NT2/D1 (cell line): ENCODE measurements around the gene MAPK12.
A peak's percentile ranks its signal among the peaks of the same experiment; 100 is the strongest.
"Not testable (repeated sequence)": the region's sequence is repeated elsewhere in the genome, so short reads cannot be mapped to it uniquely, and the experiment has no call there.

Experiments used
- DNase-seq: peaks from one replicate; pipeline ENCODE4 v3.0.0-alpha.2; 2011; ENCODE audit warnings: low read depth, low spot score
- H3K27me3 ChIP-seq: 2 replicates; pipeline ENCODE4 v1.6.0; 2011; ENCODE audit warnings: mild to moderate bottlenecking; ENCODE audit not compliant: insufficient read length, insufficient read depth
- H3K36me3 ChIP-seq: 2 replicates; pipeline ENCODE4 v1.6.1; 2011; ENCODE audit warnings: mild to moderate bottlenecking, low read length, mixed read lengths; ENCODE audit not compliant: insufficient read depth, insufficient read length
- H3K4me1 ChIP-seq: 2 replicates; pipeline ENCODE4 v1.5.1; 2011; ENCODE audit not compliant: insufficient read depth, insufficient read length
- H3K4me3 ChIP-seq: 2 replicates; pipeline ENCODE4 v1.5.1; 2011; ENCODE audit warnings: low read depth; ENCODE audit not compliant: insufficient read length
- H3K9ac ChIP-seq: 2 replicates; pipeline ENCODE4 v1.6.0; 2011; ENCODE audit warnings: low read depth; ENCODE audit not compliant: insufficient read length
- H3K9me3 ChIP-seq: 2 replicates; pipeline ENCODE4 v1.5.1; 2011; ENCODE audit warnings: mild to moderate bottlenecking, low read length; ENCODE audit not compliant: insufficient read depth
- SUZ12 ChIP-seq: IDR thresholded peaks from 2 replicates; pipeline ENCODE4 v1.6.1; 2011; ENCODE audit not compliant: insufficient read length, insufficient read depth; ENCODE audit errors: extremely low read depth
- YY1 ChIP-seq: IDR thresholded peaks from 2 replicates; pipeline ENCODE4 v1.6.1; 2011; ENCODE audit not compliant: insufficient read length, insufficient read depth
- ZNF274 ChIP-seq: IDR thresholded peaks from 2 replicates; pipeline ENCODE4 v1.6.1; 2011; ENCODE audit warnings: mild to moderate bottlenecking, low read depth, low read length

The MAPK12 gene

DNA sequence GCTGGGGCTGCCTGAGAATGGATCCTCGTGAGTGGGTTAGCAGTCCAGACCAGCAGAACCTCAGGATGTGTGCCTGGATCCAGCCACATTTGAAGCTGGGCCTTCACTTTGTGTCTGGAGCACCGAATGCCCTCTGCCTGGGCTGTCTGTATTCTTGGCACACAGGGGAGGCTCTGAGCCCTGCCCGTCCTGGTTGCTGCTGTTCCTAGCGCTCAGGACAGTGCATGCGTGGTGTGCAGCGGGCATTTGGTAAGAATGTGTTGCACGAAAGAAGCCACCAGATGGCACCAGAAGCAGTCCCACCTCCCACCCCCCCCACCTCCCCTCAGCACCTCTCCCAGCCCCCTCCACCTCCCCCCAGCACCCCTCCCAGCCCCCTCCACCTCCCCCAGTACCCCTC lies 12.8 kb upstream of the MAPK12 start:
- peaks cover 48% of the 10 kb centered on the region for H3K36me3 ChIP-seq
- H3K27me3 ChIP-seq: peaks cover 15% of the 10 kb centered on the region
- H3K4me1 ChIP-seq: peaks cover 8% of the 10 kb centered on the region
- TF ChIP-seq ZNF274: no peak
- no peak for TF ChIP-seq YY1
- no peak for TF ChIP-seq SUZ12
- peaks cover 11% of the 10 kb centered on the region; the same call in 1 of the 2 replicates for H3K9me3 ChIP-seq
- no peak for DNase-seq
- H3K4me3 ChIP-seq: no peak overlapping the region
- no peak overlapping the region for H3K9ac ChIP-seq

DNA sequence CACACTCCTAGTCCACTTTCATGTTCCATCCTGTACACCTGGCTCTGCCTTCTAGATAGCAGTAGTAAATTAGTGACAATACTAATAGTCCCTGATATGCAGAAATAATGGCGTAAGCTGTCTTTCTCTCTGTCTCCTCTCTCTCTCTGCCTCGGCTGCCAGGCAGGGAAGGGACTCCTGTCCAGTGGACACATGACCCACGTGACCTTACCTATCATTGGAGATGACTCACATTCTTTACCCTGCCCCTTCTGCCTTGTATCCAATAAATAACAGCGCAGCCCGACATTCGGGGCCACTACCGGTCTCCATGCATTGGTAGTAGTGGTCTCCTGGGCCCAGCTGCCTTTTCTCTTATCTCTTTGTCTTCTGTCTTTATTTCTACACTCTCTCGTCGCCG lies 12.3 kb upstream of the MAPK12 start:
- not testable (repeated sequence) for H3K4me3 ChIP-seq, H3K9ac ChIP-seq, DNase-seq
- H3K9me3 ChIP-seq: peaks cover 11% of the 10 kb centered on the region; the same call in 1 of the 2 replicates
- peaks cover 43% of the 10 kb centered on the region for H3K36me3 ChIP-seq
- peaks cover 21% of the 10 kb centered on the region for H3K27me3 ChIP-seq
- peaks cover 10% of the 10 kb centered on the region for H3K4me1 ChIP-seq

DNA sequence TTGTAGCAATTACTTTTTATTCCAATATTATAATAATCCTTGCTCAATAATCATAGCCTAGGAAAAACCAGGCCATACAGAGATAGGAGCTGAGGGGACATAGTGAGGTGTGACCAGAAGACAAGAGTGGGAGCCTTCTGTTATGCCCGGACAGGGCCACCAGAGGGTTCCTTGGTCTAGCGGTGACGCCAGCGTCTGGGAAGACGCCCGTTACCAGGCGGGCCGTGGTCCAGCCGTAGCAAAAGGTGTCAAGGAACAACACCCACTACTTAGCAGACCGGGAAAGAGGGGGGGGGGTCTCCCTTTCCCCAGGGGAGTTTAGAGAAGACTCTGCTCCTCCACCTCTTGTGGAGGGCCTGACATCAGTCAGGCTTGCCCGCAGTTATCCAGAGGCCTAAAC lies 11.9 kb upstream of the MAPK12 start:
- not testable (repeated sequence) for H3K4me3 ChIP-seq, H3K9ac ChIP-seq, DNase-seq
- H3K9me3 ChIP-seq: peaks cover 11% of the 10 kb centered on the region; the same call in 1 of the 2 replicates
- H3K27me3 ChIP-seq: peaks cover 21% of the 10 kb centered on the region
- H3K4me1 ChIP-seq: peaks cover 10% of the 10 kb centered on the region
- peaks cover 39% of the 10 kb centered on the region for H3K36me3 ChIP-seq

DNA sequence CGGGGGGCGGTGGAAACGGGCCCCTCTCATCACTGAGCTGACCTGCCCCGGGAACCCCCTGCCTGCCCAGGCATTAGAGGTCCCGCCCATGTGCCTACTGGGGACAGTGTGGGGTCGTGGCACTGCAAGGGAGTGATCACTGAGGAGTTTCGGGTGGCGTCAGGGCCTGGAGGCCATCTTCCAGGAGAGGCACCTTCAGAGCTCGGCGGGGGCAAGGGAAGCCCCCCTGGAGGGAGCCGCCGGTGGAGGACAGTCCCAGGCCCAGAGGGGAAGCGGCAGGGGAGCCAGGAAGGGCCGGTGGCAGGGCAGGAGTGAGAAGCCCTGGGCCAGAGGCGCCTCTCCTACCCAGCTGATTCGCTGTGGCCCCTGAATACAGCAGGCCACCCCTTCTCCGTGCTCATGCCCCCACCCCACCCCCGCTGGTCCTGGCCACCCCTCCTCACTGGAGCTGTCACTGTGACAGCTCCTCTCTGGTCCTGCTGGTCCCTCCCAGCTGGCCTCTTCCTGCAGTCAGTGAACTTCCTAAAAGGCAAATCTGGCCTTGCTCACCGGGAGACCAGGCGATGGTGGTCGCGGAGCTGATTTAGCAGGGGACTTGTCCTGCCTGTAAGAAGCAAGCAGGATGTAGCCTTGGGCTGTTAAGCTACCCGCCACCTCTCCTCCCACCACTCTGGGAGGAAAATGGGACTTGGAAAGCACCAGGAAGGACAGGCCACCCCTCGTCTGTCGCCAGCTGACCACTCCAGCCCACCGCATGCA lies 10.7 kb upstream of the MAPK12 start:
- peak overlapping the region; percentile 56 for H3K9ac ChIP-seq
- no peak for DNase-seq
- TF ChIP-seq SUZ12: no peak
- TF ChIP-seq YY1: no peak
- TF ChIP-seq ZNF274: no peak
- H3K36me3 ChIP-seq: peaks cover 28% of the 10 kb centered on the region
- peaks cover 11% of the 10 kb centered on the region; the same call in 1 of the 2 replicates for H3K9me3 ChIP-seq
- peaks cover 10% of the 10 kb centered on the region for H3K4me1 ChIP-seq
- peaks cover 21% of the 10 kb centered on the region for H3K27me3 ChIP-seq
- no peak overlapping the region for H3K4me3 ChIP-seq

DNA sequence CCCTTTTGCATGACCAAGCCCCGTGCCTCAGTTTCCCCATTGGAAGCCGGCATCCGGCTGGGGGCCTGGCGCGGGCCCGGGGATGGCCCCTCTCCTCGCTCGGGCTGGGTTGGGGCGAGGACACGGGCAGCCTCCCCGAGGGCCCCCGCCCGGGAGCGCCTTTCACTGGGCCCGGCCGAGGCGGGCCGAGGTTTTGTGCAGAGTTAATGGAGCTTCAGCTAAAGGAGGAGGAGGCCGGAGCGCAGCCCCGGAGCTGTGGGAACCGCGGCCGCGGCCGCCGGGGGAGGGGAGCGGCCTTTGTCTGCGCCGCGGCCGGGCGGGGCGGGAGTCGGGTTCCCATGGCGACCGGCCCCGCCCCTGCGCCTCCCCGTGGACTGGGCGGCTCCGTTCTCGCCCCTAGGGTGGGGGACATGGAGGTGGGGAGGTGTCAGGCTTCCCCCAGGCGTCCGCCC lies 10.1 kb upstream of the MAPK12 start:
- Histone ChIP-seq H3K9me3 (peaks cover 8% of the 10 kb centered on the region; the same call in 1 of the 2 replicates), H3K36me3 (peaks cover 22% of the 10 kb centered on the region), H3K27me3 (peaks cover 21% of the 10 kb centered on the region), H3K4me1 (peaks cover 10% of the 10 kb centered on the region), H3K4me3 (no peak overlapping the region), H3K9ac (no peak overlapping the region)
- TF ChIP-seq ZNF274: no peak
- no peak for TF ChIP-seq YY1
- no peak for TF ChIP-seq SUZ12
- DNase-seq: no peak

DNA sequence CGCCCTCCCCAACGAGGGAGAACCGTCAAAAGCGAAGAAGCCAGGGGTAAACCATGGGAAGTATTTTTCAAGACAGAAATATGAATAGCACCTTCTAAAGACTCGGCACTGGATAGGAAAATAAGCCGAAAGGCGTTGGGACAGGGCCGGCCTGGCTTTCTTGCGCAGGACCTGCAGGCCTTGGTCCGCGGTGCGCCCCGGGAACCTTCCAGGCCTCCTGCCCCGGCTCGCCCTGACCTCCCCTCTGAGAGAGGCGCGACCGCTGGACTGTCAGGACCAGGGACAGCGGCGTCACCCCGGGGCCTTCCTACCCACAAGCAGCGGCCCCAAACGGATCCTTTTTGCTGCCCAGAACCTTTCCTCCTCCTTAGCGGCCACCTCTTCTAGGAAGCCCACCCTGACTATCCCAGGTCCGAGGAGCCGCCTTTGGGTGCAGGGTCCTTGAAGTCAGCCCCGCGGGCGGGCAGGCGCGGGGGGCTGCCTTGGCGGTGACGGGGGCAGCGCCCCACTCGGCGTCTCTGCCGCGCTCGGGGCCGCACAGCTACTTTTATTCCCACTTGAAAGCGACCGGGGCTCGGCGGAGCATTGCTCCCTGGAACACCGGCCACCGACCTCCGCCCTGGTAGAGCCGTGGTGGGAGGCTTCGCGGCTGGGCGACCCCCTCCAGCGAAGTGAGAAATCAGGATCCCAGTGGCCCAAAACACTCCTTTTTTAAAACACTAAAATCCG lies 9.3 kb upstream of the MAPK12 start:
- Histone ChIP-seq H3K4me1 (peaks cover 10% of the 10 kb centered on the region), H3K9ac (peak overlapping the region; percentile 50), H3K36me3 (peaks cover 14% of the 10 kb centered on the region), H3K4me3 (peak overlapping the region; percentile 42), H3K9me3 (peaks cover 1% of the 10 kb centered on the region; the same call in 1 of the 2 replicates), H3K27me3 (peaks cover 21% of the 10 kb centered on the region)
- peak; percentile 57 for DNase-seq
- TF ChIP-seq SUZ12 (no peak), ZNF274 (no peak), YY1 (no peak)

DNA sequence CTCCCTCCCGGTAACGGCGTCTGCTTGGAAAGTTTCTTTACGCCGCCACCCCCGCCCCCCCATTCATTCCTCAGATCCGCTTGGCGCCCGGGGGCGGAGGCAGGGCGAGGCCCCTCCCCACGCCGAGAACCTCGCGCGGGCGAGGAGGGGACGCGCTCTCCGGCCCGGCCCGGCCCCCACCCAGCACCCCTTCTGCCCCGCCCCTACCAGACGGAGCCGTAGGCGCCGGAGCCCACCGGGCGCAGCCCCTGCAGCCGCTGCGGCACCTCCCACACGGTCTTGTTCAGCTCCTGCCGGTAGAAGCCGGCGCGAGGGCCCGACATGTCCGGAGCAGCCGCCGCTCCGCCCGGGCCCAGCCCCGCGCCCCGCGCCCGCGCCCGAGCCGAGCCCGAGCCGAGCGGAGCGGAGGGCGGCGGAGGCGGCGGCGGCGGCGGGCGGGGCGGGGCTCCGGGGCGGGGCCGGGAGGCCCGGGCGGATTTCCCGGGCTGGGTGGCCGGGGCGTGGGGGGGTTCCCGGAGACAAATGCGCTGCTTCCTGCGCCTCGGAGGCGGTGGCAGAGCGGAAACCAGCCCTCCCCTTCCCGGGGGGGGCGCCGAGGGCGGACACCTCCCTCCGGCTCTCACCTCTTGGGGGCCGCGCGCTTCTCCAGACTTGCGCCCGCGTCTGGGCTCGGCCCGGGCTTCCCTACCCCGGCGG lies 8.6 kb upstream of the MAPK12 start, which contains the start of gene MAPK11:
TSS of gene MAPK11 (minus strand) at position 411 of the 696 bp plus-strand sequence. CDS start at position 323, 88 bp downstream.
- Histone ChIP-seq H3K36me3 (peaks cover 7% of the 10 kb centered on the region), H3K9ac (peak within 1 kb of the TSS; percentile 50), H3K27me3 (peaks cover 25% of the 10 kb centered on the region), H3K9me3 (no peaks in the 10 kb centered on the region; the same call in 1 of the 2 replicates), H3K4me3 (peak within 1 kb of the TSS; percentile 42), H3K4me1 (peaks cover 10% of the 10 kb centered on the region)
- no peak for DNase-seq
- TF ChIP-seq ZNF274 (no peak), YY1 (no peak), SUZ12 (no peak)
